ENCODE data around the gene ABCG1. TPM values are rescaled to one million over a fixed set of nuclear protein-coding genes. Genes with fewer than 3 reads are reported as not detected.

ABCG1 gene
- total and polyA plus RNA-seq, 2 experiments from 2014 or later = 1.3 to 4.4 TPM

GRCh38 chr21:42189431-42189830 lies 29.5 kb upstream of the ABCG1 start:
- H4K20me1 ChIP-seq (replicated peaks; ENCODE audit: insufficient read depth) = no peaks in the 10 kb centered on the region
- H3K27ac Mint-ChIP-seq = no peak overlapping the region
- H3K4me3 Mint-ChIP-seq = no peak overlapping the region
- TF ChIP-seq, protein P1, sequence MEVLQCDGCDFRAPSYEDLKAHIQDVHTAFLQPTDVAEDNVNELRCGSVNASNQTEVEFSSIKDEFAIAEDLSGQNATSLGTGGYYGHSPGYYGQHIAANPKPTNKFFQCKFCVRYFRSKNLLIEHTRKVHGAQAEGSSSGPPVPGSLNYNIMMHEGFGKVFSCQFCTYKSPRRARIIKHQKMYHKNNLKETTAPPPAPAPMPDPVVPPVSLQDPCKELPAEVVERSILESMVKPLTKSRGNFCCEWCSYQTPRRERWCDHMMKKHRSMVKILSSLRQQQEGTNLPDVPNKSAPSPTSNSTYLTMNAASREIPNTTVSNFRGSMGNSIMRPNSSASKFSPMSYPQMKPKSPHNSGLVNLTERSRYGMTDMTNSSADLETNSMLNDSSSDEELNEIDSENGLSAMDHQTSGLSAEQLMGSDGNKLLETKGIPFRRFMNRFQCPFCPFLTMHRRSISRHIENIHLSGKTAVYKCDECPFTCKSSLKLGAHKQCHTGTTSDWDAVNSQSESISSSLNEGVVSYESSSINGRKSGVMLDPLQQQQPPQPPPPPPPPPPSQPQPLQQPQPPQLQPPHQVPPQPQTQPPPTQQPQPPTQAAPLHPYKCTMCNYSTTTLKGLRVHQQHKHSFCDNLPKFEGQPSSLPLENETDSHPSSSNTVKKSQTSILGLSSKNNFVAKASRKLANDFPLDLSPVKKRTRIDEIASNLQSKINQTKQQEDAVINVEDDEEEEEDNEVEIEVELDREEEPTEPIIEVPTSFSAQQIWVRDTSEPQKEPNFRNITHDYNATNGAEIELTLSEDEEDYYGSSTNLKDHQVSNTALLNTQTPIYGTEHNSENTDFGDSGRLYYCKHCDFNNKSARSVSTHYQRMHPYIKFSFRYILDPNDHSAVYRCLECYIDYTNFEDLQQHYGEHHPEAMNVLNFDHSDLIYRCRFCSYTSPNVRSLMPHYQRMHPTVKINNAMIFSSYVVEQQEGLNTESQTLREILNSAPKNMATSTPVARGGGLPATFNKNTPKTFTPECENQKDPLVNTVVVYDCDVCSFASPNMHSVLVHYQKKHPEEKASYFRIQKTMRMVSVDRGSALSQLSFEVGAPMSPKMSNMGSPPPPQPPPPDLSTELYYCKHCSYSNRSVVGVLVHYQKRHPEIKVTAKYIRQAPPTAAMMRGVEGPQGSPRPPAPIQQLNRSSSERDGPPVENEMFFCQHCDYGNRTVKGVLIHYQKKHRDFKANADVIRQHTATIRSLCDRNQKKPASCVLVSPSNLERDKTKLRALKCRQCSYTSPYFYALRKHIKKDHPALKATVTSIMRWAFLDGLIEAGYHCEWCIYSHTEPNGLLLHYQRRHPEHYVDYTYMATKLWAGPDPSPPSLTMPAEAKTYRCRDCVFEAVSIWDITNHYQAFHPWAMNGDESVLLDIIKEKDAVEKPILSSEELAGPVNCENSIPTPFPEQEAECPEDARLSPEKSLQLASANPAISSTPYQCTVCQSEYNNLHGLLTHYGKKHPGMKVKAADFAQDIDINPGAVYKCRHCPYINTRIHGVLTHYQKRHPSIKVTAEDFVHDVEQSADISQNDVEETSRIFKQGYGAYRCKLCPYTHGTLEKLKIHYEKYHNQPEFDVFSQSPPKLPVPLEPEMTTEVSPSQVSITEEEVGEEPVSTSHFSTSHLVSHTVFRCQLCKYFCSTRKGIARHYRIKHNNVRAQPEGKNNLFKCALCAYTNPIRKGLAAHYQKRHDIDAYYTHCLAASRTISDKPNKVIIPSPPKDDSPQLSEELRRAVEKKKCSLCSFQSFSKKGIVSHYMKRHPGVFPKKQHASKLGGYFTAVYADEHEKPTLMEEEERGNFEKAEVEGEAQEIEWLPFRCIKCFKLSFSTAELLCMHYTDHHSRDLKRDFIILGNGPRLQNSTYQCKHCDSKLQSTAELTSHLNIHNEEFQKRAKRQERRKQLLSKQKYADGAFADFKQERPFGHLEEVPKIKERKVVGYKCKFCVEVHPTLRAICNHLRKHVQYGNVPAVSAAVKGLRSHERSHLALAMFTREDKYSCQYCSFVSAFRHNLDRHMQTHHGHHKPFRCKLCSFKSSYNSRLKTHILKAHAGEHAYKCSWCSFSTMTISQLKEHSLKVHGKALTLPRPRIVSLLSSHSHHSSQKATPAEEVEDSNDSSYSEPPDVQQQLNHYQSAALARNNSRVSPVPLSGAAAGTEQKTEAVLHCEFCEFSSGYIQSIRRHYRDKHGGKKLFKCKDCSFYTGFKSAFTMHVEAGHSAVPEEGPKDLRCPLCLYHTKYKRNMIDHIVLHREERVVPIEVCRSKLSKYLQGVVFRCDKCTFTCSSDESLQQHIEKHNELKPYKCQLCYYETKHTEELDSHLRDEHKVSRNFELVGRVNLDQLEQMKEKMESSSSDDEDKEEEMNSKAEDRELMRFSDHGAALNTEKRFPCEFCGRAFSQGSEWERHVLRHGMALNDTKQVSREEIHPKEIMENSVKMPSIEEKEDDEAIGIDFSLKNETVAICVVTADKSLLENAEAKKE (CRISPR knock-in tag; IDR thresholded peaks at IDR 0.05) = no peak
- no peak for TF ChIP-seq ZNF331 (CRISPR knock-in tag; IDR thresholded peaks at IDR 0.05; ENCODE audit: low read depth)
- TF ChIP-seq POLR2AphosphoS5 (IDR thresholded peaks at IDR 0.05; ENCODE audit: low read depth) = no peak
- TF ChIP-seq NANOG (IDR thresholded peaks at IDR 0.05; ENCODE audit: borderline replicate concordance) = no peak
- no peak for TF ChIP-seq JUNB (IDR thresholded peaks at IDR 0.05; ENCODE audit: unreplicated experiment)
- TF ChIP-seq EZH2 (IDR thresholded peaks at IDR 0.05; ENCODE audit: low read depth, unreplicated experiment) = no peak
- no peak for DNase-seq (ENCODE audit: low spot score)
- H3K4me2 ChIP-seq = no peak overlapping the region
- no peaks in the 10 kb centered on the region for H3K27me3 ChIP-seq (ENCODE audit: insufficient read depth)
- H3K36me3 Mint-ChIP-seq (ENCODE audit: low read depth) = no peaks in the 10 kb centered on the region; the same call in 2 of the 3 replicates
- no peaks in the 10 kb centered on the region for H3K27me3 Mint-ChIP-seq (ENCODE audit: insufficient read depth, low read depth, poor library complexity)
- H3K9me2 ChIP-seq (ENCODE audit: insufficient read depth) = no peaks in the 10 kb centered on the region
- no peaks in the 10 kb centered on the region for H3K79me2 ChIP-seq (replicated peaks; ENCODE audit: insufficient read depth)
- H3K36me3 ChIP-seq (ENCODE audit: insufficient read depth) = no peaks in the 10 kb centered on the region
- H3K9me3 Mint-ChIP-seq = peaks cover 11% of the 10 kb centered on the region; the same call in 2 of the 3 replicates
- H3K27ac ChIP-seq (ENCODE audit: low read depth) = no peak overlapping the region
- no peaks in the 10 kb centered on the region; the same call in 2 of the 3 replicates for H3K4me1 Mint-ChIP-seq
- H3K4me1 ChIP-seq (ENCODE audit: insufficient read depth) = no peaks in the 10 kb centered on the region
- no peaks in the 10 kb centered on the region for H3F3A ChIP-seq (replicated peaks; ENCODE audit: low read depth)
- no peak overlapping the region for H3K4me3 ChIP-seq
- no peak for ATAC-seq
- no peak overlapping the region for H2AFZ ChIP-seq

Data from GM23338 (cell line).